Right atrium auricular region (tissue), 2 donors: ENCODE data around the gene PDZD2. TPM values are rescaled to one million over a fixed set of nuclear protein-coding genes. Genes with fewer than 3 reads are reported as not detected.

Experiments used
- DNase-seq: peaks from one replicate; pipeline ENCODE4 v3.0.0-alpha.2; 2019; ENCODE audit warnings: low spot score
- H3K27ac ChIP-seq, 2 donors: fragments of 200-600 bp; sonication (generic); 1 replicate in 1 of 2; 2 replicates in 1 of 2; pipeline ENCODE4 v1.5.1; 2016 to 2019
- H3K27me3 ChIP-seq, 2 donors: fragments of 200-600 bp; sonication (generic); one replicate each; pipeline versions ENCODE4 v1.5.1 to v1.6.0; 2017 to 2019
- H3K36me3 ChIP-seq: fragments of 200-600 bp; sonication (generic); one replicate; pipeline ENCODE4 v1.5.1; 2016
- H3K4me1 ChIP-seq, 2 donors: fragments of 200-600 bp; sonication (generic); one replicate each; pipeline versions ENCODE4 v1.5.1 to v1.6.0; 2017 to 2019
- H3K4me3 ChIP-seq, 2 donors: fragments of 200-600 bp; sonication (generic); 1 replicate in 1 of 2; 2 replicates in 1 of 2; pipeline ENCODE4 v1.5.1; 2017 to 2019; ENCODE audit warnings: mild to moderate bottlenecking in 1 of 2, moderate library complexity in 1 of 2
- H3K9me3 ChIP-seq, 2 donors: fragments of 200-600 bp; sonication (generic); one replicate each; pipeline ENCODE4 v1.5.1; 2019
- total RNA-seq, 2 donors: library from RNA; depleted of rRNA; stranded (reverse); fragments of >200 nt; gene quantifications; one replicate each; pipeline ENCODE4 v1.1.0, GENCODE V29; 2016
- TF ChIP-seq, protein P1 (sequence below), 2 donors: fragments of 200-600 bp; sonication (generic); IDR thresholded peaks; one replicate each; pipeline ENCODE4 v1.5.1; 2019; ENCODE audit warnings: antibody characterized with exemption in 2 of 2

The PDZD2 gene
- total RNA-seq, 2 donors from 2014 or later, result 79.5 to 86.4 TPM

DNA sequence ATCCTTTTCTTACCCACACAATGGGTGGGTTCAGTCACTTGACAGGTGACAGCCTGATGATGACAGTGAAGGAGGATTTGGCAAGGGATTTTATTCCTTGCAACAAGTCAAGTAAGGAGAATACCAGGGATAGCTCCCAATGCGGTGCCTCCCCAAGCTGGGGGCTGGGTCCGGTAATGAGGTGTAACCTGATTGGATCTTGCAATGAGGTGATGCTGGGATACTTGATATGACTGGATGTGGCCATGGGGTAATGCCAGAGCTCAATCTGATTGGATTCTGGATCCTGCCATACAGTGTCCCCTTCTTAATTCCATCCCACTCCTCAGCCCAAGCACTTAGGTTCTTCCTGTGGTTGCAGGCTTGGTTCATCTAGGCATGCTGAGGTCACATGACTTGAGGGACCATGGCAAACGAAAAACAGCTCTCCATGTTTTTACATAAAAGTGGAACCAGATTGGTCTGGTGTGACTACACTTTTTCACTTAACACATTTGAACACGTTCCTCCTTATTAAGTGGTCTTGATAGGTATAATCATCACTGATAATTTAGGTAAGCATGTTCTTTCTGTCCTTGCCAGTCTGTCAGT, 181.1 kb downstream of the PDZD2 start:
- no peaks in the 10 kb centered on the region for H3K9me3 ChIP-seq
- H3K27ac ChIP-seq, result no peak overlapping the region
- peaks cover 0 to 3% of the 10 kb centered on the region in 2 donors for H3K4me1 ChIP-seq
- no peaks in the 10 kb centered on the region for H3K27me3 ChIP-seq
- TF ChIP-seq, protein P1, sequence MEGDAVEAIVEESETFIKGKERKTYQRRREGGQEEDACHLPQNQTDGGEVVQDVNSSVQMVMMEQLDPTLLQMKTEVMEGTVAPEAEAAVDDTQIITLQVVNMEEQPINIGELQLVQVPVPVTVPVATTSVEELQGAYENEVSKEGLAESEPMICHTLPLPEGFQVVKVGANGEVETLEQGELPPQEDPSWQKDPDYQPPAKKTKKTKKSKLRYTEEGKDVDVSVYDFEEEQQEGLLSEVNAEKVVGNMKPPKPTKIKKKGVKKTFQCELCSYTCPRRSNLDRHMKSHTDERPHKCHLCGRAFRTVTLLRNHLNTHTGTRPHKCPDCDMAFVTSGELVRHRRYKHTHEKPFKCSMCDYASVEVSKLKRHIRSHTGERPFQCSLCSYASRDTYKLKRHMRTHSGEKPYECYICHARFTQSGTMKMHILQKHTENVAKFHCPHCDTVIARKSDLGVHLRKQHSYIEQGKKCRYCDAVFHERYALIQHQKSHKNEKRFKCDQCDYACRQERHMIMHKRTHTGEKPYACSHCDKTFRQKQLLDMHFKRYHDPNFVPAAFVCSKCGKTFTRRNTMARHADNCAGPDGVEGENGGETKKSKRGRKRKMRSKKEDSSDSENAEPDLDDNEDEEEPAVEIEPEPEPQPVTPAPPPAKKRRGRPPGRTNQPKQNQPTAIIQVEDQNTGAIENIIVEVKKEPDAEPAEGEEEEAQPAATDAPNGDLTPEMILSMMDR (IDR thresholded peaks at IDR 0.05), result no peak
- no peaks in the 10 kb centered on the region for H3K36me3 ChIP-seq
- no peak for DNase-seq
- no peak overlapping the region for H3K4me3 ChIP-seq

DNA sequence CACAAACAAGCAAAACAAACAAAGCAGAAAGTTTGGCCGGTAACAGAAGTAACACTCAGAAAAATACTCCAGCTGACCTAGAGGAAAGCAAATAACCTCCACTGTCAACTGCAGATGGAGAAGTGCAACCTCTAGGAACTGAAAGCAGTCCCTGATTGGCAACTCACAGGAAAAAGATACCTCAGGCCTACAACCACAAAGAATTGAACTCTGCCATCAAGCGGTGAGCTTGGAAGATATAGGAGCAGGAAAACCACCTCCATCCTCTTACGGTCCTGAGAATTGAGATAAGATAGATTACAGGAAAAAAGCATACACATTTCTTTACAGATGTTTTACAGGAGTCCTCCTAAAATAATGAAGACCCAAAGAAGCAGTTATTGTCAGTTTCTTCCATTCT, 184.5 kb downstream of the PDZD2 start:
- H3K4me3 ChIP-seq, result no peak overlapping the region
- H3K4me1 ChIP-seq, result peaks cover 0 to 11% of the 10 kb centered on the region in 2 donors
- no peaks in the 10 kb centered on the region for H3K27me3 ChIP-seq
- peaks cover 0 to 5% of the 10 kb centered on the region in 2 donors for H3K9me3 ChIP-seq
- H3K27ac ChIP-seq, result no peak overlapping the region
- no peak for DNase-seq
- no peaks in the 10 kb centered on the region for H3K36me3 ChIP-seq
- TF ChIP-seq, protein P1 (IDR thresholded peaks at IDR 0.05), result no peak

DNA sequence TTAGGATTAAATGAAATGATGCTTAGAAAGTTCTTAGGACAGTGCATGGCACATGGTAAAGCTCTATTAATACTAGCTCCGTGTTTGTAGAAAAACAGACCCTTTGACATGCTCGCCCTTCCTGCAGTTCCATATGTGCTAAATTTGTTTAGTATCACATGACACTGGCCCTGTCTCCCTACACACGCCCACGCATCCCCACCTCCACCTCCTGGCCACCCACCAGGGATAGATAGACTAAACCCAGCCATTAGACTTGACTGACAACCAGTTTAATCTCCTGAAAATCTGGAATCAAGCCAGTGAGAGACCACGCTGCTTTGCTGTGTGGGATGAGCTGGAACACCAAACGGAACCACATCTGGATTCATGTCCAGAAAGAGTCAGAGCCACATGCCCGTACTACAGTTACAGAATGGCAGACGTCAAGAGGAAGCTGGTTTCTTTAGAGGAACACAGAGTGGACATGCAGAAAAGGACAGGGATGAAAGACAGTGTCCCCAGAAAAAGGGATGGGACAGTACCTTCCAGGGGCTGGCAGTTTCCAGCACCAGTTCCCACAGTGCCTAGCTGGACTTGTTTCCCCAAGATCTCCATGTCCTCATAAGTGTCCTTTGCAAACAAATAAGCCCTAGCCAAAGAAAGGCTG, 186.1 kb downstream of the PDZD2 start:
- no peak overlapping the region for H3K27ac ChIP-seq
- peaks cover 0 to 11% of the 10 kb centered on the region in 2 donors for H3K4me1 ChIP-seq
- peaks cover 0 to 12% of the 10 kb centered on the region in 2 donors for H3K9me3 ChIP-seq
- no peaks in the 10 kb centered on the region for H3K36me3 ChIP-seq
- DNase-seq, result no peak
- TF ChIP-seq, protein P1 (IDR thresholded peaks at IDR 0.05), result no peak
- no peaks in the 10 kb centered on the region for H3K27me3 ChIP-seq
- H3K4me3 ChIP-seq, result no peak overlapping the region

DNA sequence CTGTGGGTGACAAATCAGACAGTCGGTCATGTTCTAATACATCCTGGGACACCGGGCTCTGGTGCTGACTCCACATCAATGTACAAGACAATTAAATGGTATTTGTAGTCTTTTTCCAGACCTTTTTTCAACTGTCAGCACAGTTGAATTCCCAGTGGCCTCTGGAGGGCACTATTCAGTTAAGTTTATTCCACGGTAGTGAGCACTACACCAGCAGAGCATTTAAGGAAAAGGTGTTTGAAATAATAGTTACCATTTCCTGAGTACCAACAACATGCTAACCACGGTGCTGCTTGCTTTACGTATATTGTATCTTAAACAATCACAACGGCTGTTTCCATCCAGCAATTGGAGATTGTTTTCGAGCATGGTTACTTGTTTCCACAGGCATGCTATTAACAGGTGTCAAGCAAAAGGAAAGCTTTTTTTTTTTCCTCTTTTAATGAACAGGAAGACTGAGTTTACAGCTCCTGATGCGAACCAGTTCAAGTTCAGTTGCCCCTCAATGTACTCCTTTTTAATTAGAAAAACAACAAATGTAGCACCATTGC, 186.7 kb downstream of the PDZD2 start:
- peaks cover 0 to 11% of the 10 kb centered on the region in 2 donors for H3K4me1 ChIP-seq
- H3K27ac ChIP-seq, result no peak overlapping the region
- H3K4me3 ChIP-seq, result no peak overlapping the region
- H3K27me3 ChIP-seq, result no peaks in the 10 kb centered on the region
- no peaks in the 10 kb centered on the region for H3K36me3 ChIP-seq
- TF ChIP-seq, protein P1 (IDR thresholded peaks at IDR 0.05), result peak; percentile 40 to 71
- DNase-seq, result peak; percentile 60
- peaks cover 0 to 12% of the 10 kb centered on the region in 2 donors for H3K9me3 ChIP-seq

DNA sequence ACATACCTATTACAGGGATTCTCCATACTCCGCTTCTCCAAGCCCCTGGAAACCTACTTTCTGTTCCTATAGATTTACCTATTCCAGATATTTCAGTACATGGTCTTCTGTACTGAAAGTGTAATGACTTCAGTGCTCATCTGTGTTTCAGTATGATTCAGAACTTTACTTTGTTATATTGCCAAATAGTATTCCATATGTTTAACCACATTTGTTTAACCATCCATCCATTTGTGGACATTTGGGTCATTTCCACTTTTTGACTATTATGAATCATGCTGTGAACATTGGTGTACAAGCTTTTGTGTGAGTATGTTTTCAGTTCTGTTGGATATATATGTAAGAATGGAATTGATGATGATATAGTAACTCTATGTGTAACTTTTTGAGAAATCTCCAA, 188.9 kb downstream of the PDZD2 start:
- TF ChIP-seq, protein P1 (IDR thresholded peaks at IDR 0.05), result no peak
- Histone ChIP-seq H3K4me1 (peaks cover 0 to 11% of the 10 kb centered on the region in 2 donors), H3K9me3 (peaks cover 0 to 12% of the 10 kb centered on the region in 2 donors), H3K27ac (no peak overlapping the region), H3K27me3 (no peaks in the 10 kb centered on the region), H3K36me3 (no peaks in the 10 kb centered on the region), H3K4me3 (no peak overlapping the region)
- no peak for DNase-seq
